Pancreas (tissue), 10 donors: ENCODE results near the gene CDKL2. TPM values are rescaled to one million over a fixed set of nuclear protein-coding genes. Genes with fewer than 3 reads are reported as not detected.

Source experiments
- ATAC-seq, 4 donors: fragments of 200-7000 bp; cut with Tn5 transposase; one replicate each; pipeline versions ENCODE4 v1.8.0 to v1.9.1; 2020; ENCODE audit warnings: mild to moderate bottlenecking in 4 of 4, moderate library complexity in 4 of 4
- DNase-seq, 6 donors: peaks; one replicate each; pipeline ENCODE4 v3.0.0-alpha.2; 2020
- FAIRE-seq: peaks from 2 replicates; lab custom pipeline; 2012; peaks lifted over from hg19 to GRCh38; lab: Jason Lieb, UNC
- H3K27ac ChIP-seq, 4 donors: fragments of 200-600 bp; sonication (generic); 1 replicate in 3 of 4; 2 replicates in 1 of 4; pipeline versions ENCODE4 v1.5.0 to v1.8.0; 2020
- H3K27me3 ChIP-seq, 4 donors: fragments of 200-600 bp; one replicate each; pipeline ENCODE4 v1.8.0; 2021
- H3K36me3 ChIP-seq, 3 donors: fragments of 200-600 bp; sonication (generic) in 1 of 3; one replicate each; pipeline versions ENCODE4 v1.5.0 to v1.8.0; 2020 to 2021
- H3K4me1 ChIP-seq, 3 donors: fragments of 200-600 bp; one replicate each; pipeline ENCODE4 v1.8.0; 2021
- H3K4me3 ChIP-seq, 4 donors: fragments of 200-600 bp; sonication (generic) in 2 of 4; one replicate each; pipeline versions ENCODE4 v1.5.0 to v1.8.0; 2020 to 2021
- H3K9me3 ChIP-seq, 4 donors: fragments of 200-600 bp; one replicate each; pipeline ENCODE4 v1.8.0; 2021
- WGBS, 2 donors: extraction: QIAGEN DNeasy Blood & Tissue Kit; methylation state at CpG; one replicate each; pipeline ENCODE4 v1.1.7; 2013; 5-methylcytosine and 5-hydroxymethylcytosine counted together
- intact Hi-C, 3 donors: fragments of 100-400 bp; cut with DNase I; formaldehyde crosslinking; loops; one replicate each; pipeline versions ENCODE4 v1.11.1 to v1.14.2; 2022
- polyA plus RNA-seq, 2 donors: library from polyadenylated mRNA; stranded (reverse); fragments of 200-250 nt; gene quantifications; one replicate each; pipeline ENCODE4 v1.2.3, GENCODE V29; 2013
- total RNA-seq, 6 donors: library from RNA; stranded (reverse); fragmentation: NEBNext Ultra II Directional in 4 of 6; extraction: Animal tissue kit (Norgen Biotek cat#: 25700) in 4 of 6; gene quantifications; one replicate each; pipeline versions ENCODE4 v1.2.1 to v1.2.4, GENCODE V29; 2021 to 2023
- TF ChIP-seq, protein P1 (sequence below), 4 donors: fragments of 200-600 bp; sonication (generic) in 3 of 4; IDR thresholded peaks; one replicate each; pipeline versions ENCODE4 v1.5.0 to v1.8.0; 2021; ENCODE audit warnings: antibody characterized with exemption in 4 of 4
- donor health status: healthy with polysubstance abuse.
- donor health status: DM: no; HTN: no; CAD: no; lungs with moderate emphysema.
- donor health status: DM: no; HTN: no; CAD: no.
- donor health status: control.
- donor health status: control.
- donor health status: Bipolar disorder and iron deficiency.
- donor health status: DM: yes; HTN: yes; CAD: no.
- donor health status: DM: no; HTN: no; CAD: no.
- donor health status: DM: no; HTN: no; CAD: no.
- donor health status: DM: yes; HTN: yes; CAD: no.

The CDKL2 gene
- total and polyA plus RNA-seq, 8 donors: 0.15 to 1.0 (median 0.55) TPM

DNA sequence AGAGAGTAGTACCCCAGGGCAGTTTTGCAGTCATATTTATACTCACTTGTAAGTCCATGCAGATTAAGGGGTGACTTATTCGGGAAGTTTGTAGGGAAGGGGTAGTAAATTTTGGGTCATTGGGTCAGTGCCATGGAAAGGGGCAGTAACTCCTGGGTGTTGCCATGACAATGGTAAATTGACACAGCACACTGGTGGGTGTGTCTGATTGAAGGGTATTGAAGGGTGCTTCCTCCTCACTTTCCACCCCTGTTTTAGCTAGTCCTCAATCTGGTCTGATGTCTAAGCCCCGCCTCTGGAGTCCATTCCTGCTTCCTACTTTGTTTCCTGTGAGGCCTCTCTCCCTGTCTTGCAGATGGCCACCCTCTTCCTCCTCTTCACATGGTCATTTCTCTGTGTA lies 62.6 kb downstream of the CDKL2 start:
- TF ChIP-seq, protein P1, sequence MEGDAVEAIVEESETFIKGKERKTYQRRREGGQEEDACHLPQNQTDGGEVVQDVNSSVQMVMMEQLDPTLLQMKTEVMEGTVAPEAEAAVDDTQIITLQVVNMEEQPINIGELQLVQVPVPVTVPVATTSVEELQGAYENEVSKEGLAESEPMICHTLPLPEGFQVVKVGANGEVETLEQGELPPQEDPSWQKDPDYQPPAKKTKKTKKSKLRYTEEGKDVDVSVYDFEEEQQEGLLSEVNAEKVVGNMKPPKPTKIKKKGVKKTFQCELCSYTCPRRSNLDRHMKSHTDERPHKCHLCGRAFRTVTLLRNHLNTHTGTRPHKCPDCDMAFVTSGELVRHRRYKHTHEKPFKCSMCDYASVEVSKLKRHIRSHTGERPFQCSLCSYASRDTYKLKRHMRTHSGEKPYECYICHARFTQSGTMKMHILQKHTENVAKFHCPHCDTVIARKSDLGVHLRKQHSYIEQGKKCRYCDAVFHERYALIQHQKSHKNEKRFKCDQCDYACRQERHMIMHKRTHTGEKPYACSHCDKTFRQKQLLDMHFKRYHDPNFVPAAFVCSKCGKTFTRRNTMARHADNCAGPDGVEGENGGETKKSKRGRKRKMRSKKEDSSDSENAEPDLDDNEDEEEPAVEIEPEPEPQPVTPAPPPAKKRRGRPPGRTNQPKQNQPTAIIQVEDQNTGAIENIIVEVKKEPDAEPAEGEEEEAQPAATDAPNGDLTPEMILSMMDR (IDR thresholded peaks at IDR 0.05): no peak
- Histone ChIP-seq H3K4me1 (no peaks in the 10 kb centered on the region), H3K4me3 (no peak overlapping the region), H3K9me3 (no peaks in the 10 kb centered on the region), H3K27ac (no peak overlapping the region), H3K27me3 (no peaks in the 10 kb centered on the region), H3K36me3 (no peaks in the 10 kb centered on the region)
- DNase-seq (no peak), FAIRE-seq (no peak), ATAC-seq (no peak)
- intact Hi-C loops: no loop called here
- 67 to 83% methylated on average over 2 of the region's 2 CpGs for WGBS, 2 donors

DNA sequence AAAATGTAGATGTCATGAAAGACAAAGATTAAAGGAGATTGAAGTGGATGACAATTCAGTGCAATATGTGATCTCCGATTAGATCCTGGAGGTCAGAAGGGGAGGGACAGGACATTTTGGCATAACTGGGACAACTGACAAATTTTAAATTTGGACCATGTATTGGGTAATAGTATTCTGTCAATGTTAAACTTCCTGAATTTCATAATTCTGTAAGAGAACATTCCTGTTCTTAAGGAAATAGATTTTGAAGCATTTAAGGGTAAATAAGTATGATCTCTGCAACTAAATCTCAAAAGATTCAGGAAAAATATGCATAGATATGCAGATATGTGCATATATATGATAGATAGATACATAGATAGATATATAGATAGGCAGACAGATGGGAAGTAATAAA lies 63.4 kb downstream of the CDKL2 start:
- Histone ChIP-seq H3K27ac (no peak overlapping the region), H3K4me3 (no peak overlapping the region), H3K4me1 (no peaks in the 10 kb centered on the region), H3K9me3 (no peaks in the 10 kb centered on the region), H3K27me3 (no peaks in the 10 kb centered on the region), H3K36me3 (no peaks in the 10 kb centered on the region)
- DNase-seq (no peak), FAIRE-seq (no peak), ATAC-seq (no peak)
- intact Hi-C loops: no loop called here
- WGBS, 2 donors: 65 to 77% methylated on average over 1 of the region's 1 CpG
- TF ChIP-seq, protein P1 (IDR thresholded peaks at IDR 0.05): no peak

DNA sequence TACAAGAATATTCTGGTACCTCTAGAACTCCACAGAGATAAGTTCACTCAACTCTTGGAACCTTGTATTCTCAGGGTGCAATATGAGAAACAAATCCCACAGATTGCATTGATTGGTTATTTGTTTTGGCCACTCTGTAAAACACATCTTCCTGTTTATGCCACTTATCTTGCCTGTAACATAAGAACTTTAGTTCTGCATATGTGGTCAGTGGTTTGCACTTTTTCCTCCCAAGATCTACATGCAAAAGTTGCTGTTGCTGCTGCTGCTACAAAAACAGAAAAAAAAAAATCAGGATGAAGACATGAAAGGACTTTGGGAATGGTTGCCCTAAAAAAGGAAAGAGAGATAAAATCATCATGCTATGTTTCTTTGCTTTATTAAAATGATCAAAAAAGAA lies 64.8 kb downstream of the CDKL2 start:
- Histone ChIP-seq H3K4me1 (no peaks in the 10 kb centered on the region), H3K27me3 (no peaks in the 10 kb centered on the region), H3K9me3 (no peaks in the 10 kb centered on the region), H3K4me3 (no peak overlapping the region), H3K36me3 (no peaks in the 10 kb centered on the region), H3K27ac (no peak overlapping the region)
- ATAC-seq: no peak
- TF ChIP-seq, protein P1 (IDR thresholded peaks at IDR 0.05): no peak
- intact Hi-C loops: no loop called here
- no peak for DNase-seq
- FAIRE-seq: no peak

DNA sequence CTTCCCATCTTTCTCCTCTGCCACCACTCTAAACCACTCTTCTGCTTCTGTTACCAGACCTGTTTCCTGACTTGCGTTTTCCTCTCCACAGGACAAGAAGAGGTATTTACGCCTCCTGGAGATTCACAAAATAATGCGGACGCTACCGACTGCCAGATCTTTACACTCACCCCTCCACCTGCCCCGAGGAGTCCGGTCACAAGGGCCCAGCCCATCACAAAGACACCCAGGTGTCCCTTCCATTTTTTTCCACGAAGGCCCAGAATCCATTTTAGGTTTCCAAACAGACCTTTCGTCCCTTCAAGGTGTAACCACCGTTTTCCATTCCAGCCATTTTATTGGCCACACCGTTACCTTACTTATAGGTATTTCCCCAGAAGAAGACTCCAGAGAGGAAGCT lies 66.3 kb downstream of the CDKL2 start:
- intact Hi-C loops: no loop called here
- H3K4me3 ChIP-seq: no peak overlapping the region
- WGBS, 2 donors: 72 to 75% methylated on average over 11 of the region's 11 CpGs
- H3K36me3 ChIP-seq: no peaks in the 10 kb centered on the region
- H3K27ac ChIP-seq: no peak overlapping the region
- TF ChIP-seq, protein P1 (IDR thresholded peaks at IDR 0.05): no peak
- H3K9me3 ChIP-seq: no peaks in the 10 kb centered on the region
- H3K27me3 ChIP-seq: no peaks in the 10 kb centered on the region
- no peaks in the 10 kb centered on the region for H3K4me1 ChIP-seq
- DNase-seq: no peak
- no peak for ATAC-seq
- no peak for FAIRE-seq

DNA sequence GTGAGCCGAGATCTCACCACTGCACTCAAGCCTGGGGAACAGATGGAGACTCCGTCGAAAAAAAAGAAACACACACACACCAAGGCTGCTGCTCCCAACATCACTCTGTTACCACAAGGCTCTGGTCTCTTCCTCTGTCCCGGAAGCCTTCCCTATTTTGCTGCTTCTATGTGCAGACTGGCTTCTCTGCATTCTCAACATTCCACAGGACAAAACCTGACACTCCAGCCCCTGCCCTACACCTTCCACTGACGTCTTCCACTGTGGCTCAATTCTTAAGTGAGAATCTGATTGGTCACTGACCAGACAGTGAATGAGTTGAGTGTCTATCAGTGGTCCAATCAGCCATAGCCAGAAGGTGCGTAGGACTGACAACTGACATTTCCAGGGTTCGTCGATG lies 68.5 kb downstream of the CDKL2 start:
- no peak overlapping the region for H3K27ac ChIP-seq
- H3K27me3 ChIP-seq: no peaks in the 10 kb centered on the region
- H3K4me1 ChIP-seq: no peaks in the 10 kb centered on the region
- 48 to 64% methylated on average over 8 of the region's 8 CpGs for WGBS, 2 donors
- FAIRE-seq: no peak
- ATAC-seq: peak in 1 of 4 donors; percentile 27
- no peak for DNase-seq
- H3K9me3 ChIP-seq: no peaks in the 10 kb centered on the region
- no peak overlapping the region for H3K4me3 ChIP-seq
- TF ChIP-seq, protein P1 (IDR thresholded peaks at IDR 0.05): no peak
- intact Hi-C loops: no loop called here
- no peaks in the 10 kb centered on the region for H3K36me3 ChIP-seq
